PC-3 (cell line): Measurements from ENCODE around the gene TDRD12. TPM values are rescaled to one million over a fixed set of nuclear protein-coding genes. Genes with fewer than 3 reads are reported as not detected.
"Not testable (repeated sequence)": the region's sequence is repeated elsewhere in the genome, so short reads cannot be mapped to it uniquely, and the experiment has no call there.

ENCODE experiments used
- ATAC-seq: fragments of 200-7000 bp; cut with Tn5 transposase; 2 replicates; pipeline ENCODE4 v1.9.1; 2020; ENCODE audit warnings: mild to moderate bottlenecking, moderate library complexity
- BruUV-seq: library from RNA; stranded (reverse); fragments of 400-500 nt; replicated peaks from 2 replicates; lab custom pipeline; 2021; lab: Mats Ljungman, UMichigan
- CTCF ChIA-PET: fragments of 300-600 bp; sonication (Branson Sonifier 250); formaldehyde crosslinking; loops from one replicate; lab custom pipeline; 2022; ENCODE audit warnings: antibody characterized with exemption; lab: Charles Lee
- POLR2A ChIA-PET: fragments of 300-600 bp; sonication (Branson Sonifier 250); formaldehyde crosslinking; loops from one replicate; lab custom pipeline; 2022; ENCODE audit warnings: antibody characterized with exemption; ENCODE audit not compliant: unreplicated experiment; lab: Charles Lee
- DNase-seq: peaks from one replicate; pipeline ENCODE4 v3.0.0-alpha.2; 2015
- H2AFZ ChIP-seq: fragments of 300-600 bp; sonication (generic); 2 replicates; pipeline ENCODE4 v1.6.0; 2016; ENCODE audit warnings: antibody characterized with exemption, low read length
- H3F3A ChIP-seq: fragments of 300-600 bp; sonication (generic); one replicate; pipeline ENCODE4 v1.6.0; 2017; ENCODE audit warnings: antibody characterized with exemption, low read length, control low read depth, mild to moderate bottlenecking; ENCODE audit not compliant: unreplicated experiment
- H3K27ac ChIP-seq: fragments of 300-600 bp; sonication (generic); 2 replicates; pipeline ENCODE4 v1.5.1; 2016; ENCODE audit warnings: mild to moderate bottlenecking, low read length
- H3K27me3 ChIP-seq: fragments of 300-600 bp; sonication (generic); 2 replicates; pipeline ENCODE4 v1.6.1; 2016; ENCODE audit warnings: low read length, mixed read lengths
- H3K36me3 ChIP-seq: fragments of 300-600 bp; sonication (generic); 2 replicates; pipeline ENCODE4 v1.6.1; 2016; ENCODE audit warnings: low read depth, mixed run types, low read length, mixed read lengths
- H3K4me1 ChIP-seq: fragments of 300-600 bp; sonication (generic); 2 replicates; pipeline ENCODE4 v1.5.1; 2016; ENCODE audit warnings: low read length; ENCODE audit not compliant: insufficient read depth
- H3K4me2 ChIP-seq: fragments of 300-600 bp; sonication (generic); 2 replicates; pipeline ENCODE4 v1.6.0; 2016; ENCODE audit warnings: low read length
- H3K4me3 ChIP-seq: fragments of 300-600 bp; sonication (generic); 2 replicates; pipeline ENCODE4 v1.5.1; 2016; ENCODE audit warnings: mild to moderate bottlenecking, low read length, mixed read lengths
- H3K79me2 ChIP-seq: fragments of 300-600 bp; sonication (generic); 2 replicates; pipeline ENCODE4 v1.6.1; 2017; ENCODE audit warnings: low read length, mixed read lengths
- H3K9ac ChIP-seq: fragments of 300-600 bp; sonication (generic); 2 replicates; pipeline ENCODE4 v1.6.0; 2016; ENCODE audit warnings: mild to moderate bottlenecking, low read length
- H3K9me2 ChIP-seq: fragments of 300-600 bp; sonication (generic); replicated peaks from 2 replicates; pipeline ENCODE4 v1.6.1; 2016; ENCODE audit warnings: mixed run types, low read length, mixed read lengths
- H3K9me3 ChIP-seq: fragments of 300-600 bp; sonication (generic); 2 replicates; pipeline ENCODE4 v1.6.1; 2016; ENCODE audit warnings: low read length, mixed read lengths
- H4K20me1 ChIP-seq: fragments of 300-600 bp; sonication (generic); 2 replicates; pipeline ENCODE4 v1.6.1; 2016; ENCODE audit warnings: low read length, mixed read lengths
- CTCF ChIP-seq: fragments of 300-600 bp; sonication (generic); conservative IDR thresholded peaks from 2 replicates; pipeline ENCODE4 v1.5.1; 2017; ENCODE audit warnings: antibody characterized with exemption, low read depth, mild to moderate bottlenecking, low read length
- EZH2 ChIP-seq: fragments of 300-600 bp; sonication (generic); IDR thresholded peaks from one replicate; pipeline ENCODE4 v1.6.1; 2017; ENCODE audit warnings: antibody characterized with exemption, mild to moderate bottlenecking, low read length; ENCODE audit not compliant: unreplicated experiment
- EZH2phosphoT487 ChIP-seq: fragments of 300-600 bp; sonication (generic); IDR thresholded peaks from 2 replicates; pipeline ENCODE4 v1.6.1; 2018; ENCODE audit warnings: mild to moderate bottlenecking, antibody characterized with exemption, low read length, borderline replicate concordance
- intact Hi-C: fragments of 100-400 bp; cut with micrococcal nuclease; formaldehyde crosslinking; loops from 2 replicates; pipeline ENCODE4 v1.9.0; 2023
- total RNA-seq: library from RNA; depleted of rRNA; stranded (reverse); fragments of >200 nt; gene quantifications from 2 replicates; pipeline ENCODE4 v1.2.3, GENCODE V29; 2014

Gene TDRD12
- total RNA-seq, 1 experiment from 2014 or later = not detected

- Histone ChIP-seq H3K27ac (no peak overlapping the region), H3K9me2 (no peaks in the 10 kb centered on the region), H3K9me3 (no peaks in the 10 kb centered on the region), H3K79me2 (no peaks in the 10 kb centered on the region), H2AFZ (no peak overlapping the region), H3K4me3 (no peak overlapping the region), H3F3A (no peaks in the 10 kb centered on the region), H3K4me2 (no peak overlapping the region), H3K9ac (no peak overlapping the region), H3K27me3 (no peaks in the 10 kb centered on the region), H3K4me1 (no peaks in the 10 kb centered on the region), H4K20me1 (no peaks in the 10 kb centered on the region), H3K36me3 (no peaks in the 10 kb centered on the region)
- ATAC-seq = no peak
- CTCF ChIA-PET = no interaction called here
- intact Hi-C loops = no loop called here
- BruUV-seq = no TSS peak
- DNase-seq = no peak
- POLR2A ChIA-PET = no interaction called here
- TF ChIP-seq EZH2 (no peak), EZH2phosphoT487 (no peak), CTCF (no peak)
Measured at GRCh38 chr19:32779082-32779481, 59.5 kb downstream of the TDRD12 start.

- POLR2A ChIA-PET = no interaction called here
- no peak overlapping the region for H2AFZ ChIP-seq
- DNase-seq (no peak), ATAC-seq (no peak)
- no peaks in the 10 kb centered on the region for H3F3A ChIP-seq
- no peaks in the 10 kb centered on the region for H3K4me1 ChIP-seq
- no peaks in the 10 kb centered on the region for H4K20me1 ChIP-seq
- no TSS peak for BruUV-seq
- H3K27me3 ChIP-seq = no peaks in the 10 kb centered on the region
- H3K9me3 ChIP-seq = no peaks in the 10 kb centered on the region
- no peaks in the 10 kb centered on the region for H3K36me3 ChIP-seq
- no peaks in the 10 kb centered on the region for H3K79me2 ChIP-seq
- CTCF ChIA-PET = no interaction called here
- H3K27ac ChIP-seq = no peak overlapping the region
- no peaks in the 10 kb centered on the region for H3K9me2 ChIP-seq
- intact Hi-C loops = no loop called here
- no peak overlapping the region for H3K4me3 ChIP-seq
- H3K4me2 ChIP-seq = no peak overlapping the region
- TF ChIP-seq CTCF = no peak
- TF ChIP-seq EZH2phosphoT487 = no peak
- TF ChIP-seq EZH2 = no peak
- no peak overlapping the region for H3K9ac ChIP-seq
Measured at GRCh38 chr19:32781280-32781679, 61.7 kb downstream of the TDRD12 start.

DNA sequence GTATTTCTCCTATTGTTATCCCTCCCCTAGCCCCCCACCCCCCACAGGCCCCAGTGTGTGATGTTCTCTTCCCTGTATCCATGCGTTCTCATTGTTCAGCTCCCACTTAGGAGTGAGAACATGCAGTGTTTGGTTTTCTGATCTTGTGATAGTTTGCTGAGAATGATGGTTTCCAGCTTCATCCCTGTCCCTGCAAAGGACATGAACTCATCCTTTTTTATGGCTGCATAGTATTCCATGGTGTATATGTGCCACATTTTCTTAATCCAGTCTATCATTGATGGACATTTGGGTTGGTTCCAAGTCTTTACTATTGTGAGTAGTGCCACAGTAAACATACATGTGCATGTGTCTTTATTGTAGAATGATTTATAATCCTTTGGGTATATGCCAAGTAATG is 62.5 kb downstream of the TDRD12 start:
- POLR2A ChIA-PET, ATAC-seq, intact Hi-C loops, H3K27me3 ChIP-seq, H3K79me2 ChIP-seq, DNase-seq, H3K9ac ChIP-seq, H3F3A ChIP-seq, H3K4me3 ChIP-seq, H4K20me1 ChIP-seq, H3K27ac ChIP-seq, BruUV-seq, H3K36me3 ChIP-seq, H2AFZ ChIP-seq, CTCF ChIA-PET, H3K4me2 ChIP-seq, H3K9me2 ChIP-seq, H3K9me3 ChIP-seq, H3K4me1 ChIP-seq: not testable (repeated sequence)

DNA sequence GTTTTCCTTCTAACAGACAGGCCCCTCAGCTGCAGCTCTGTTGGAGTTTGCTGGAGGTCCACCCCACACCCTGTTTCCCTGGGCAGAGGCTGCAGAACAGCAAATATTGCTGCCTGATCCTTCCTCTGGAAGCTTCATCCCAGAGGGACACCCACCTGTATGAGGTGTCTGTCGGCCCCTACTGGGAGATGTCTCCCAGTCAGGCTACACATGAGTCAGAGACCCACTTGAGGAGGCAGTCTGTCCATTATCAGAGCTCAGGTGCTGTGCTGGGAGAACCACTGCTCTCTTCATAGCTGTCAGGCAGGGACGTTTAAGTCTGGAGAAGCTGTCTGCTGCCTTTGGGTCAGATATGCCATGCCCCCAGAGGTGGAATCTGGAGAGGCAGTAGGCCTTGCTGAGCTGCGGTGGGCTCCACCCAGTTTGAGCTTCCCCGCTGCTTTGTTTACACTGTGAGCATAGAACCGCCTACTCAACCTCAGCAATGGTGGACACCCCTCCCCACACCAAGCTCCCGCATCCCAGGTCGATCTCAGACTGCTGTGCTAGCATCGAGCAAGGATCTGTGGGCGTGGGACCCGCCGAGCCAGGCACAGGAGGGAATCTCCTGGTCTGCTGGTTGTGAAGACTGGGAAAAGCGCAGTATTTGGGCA is 67.7 kb downstream of the TDRD12 start:
- DNase-seq, POLR2A ChIA-PET, H3K9me3 ChIP-seq, CTCF ChIA-PET, H3K4me3 ChIP-seq, H4K20me1 ChIP-seq, H3K36me3 ChIP-seq, BruUV-seq, H3K79me2 ChIP-seq, H3K9ac ChIP-seq, H3K27me3 ChIP-seq, H2AFZ ChIP-seq, H3F3A ChIP-seq, intact Hi-C loops, H3K4me1 ChIP-seq, H3K27ac ChIP-seq, H3K4me2 ChIP-seq, ATAC-seq, H3K9me2 ChIP-seq: not testable (repeated sequence)

- H3K27ac ChIP-seq, H3K4me3 ChIP-seq, DNase-seq, H3K36me3 ChIP-seq, H3F3A ChIP-seq, ATAC-seq, H3K79me2 ChIP-seq, H3K4me2 ChIP-seq, H3K27me3 ChIP-seq, POLR2A ChIA-PET, H2AFZ ChIP-seq, intact Hi-C loops, BruUV-seq, CTCF ChIA-PET, H3K4me1 ChIP-seq, H4K20me1 ChIP-seq, H3K9ac ChIP-seq, H3K9me2 ChIP-seq, H3K9me3 ChIP-seq: not testable (repeated sequence)
Measured at GRCh38 chr19:32787895-32788294, 68.3 kb downstream of the TDRD12 start.
